ENCODE results near the gene HCST.
"Not testable (repeated sequence)": the region's sequence is repeated elsewhere in the genome, so short reads cannot be mapped to it uniquely, and the experiment has no call there.

The HCST gene

DNA sequence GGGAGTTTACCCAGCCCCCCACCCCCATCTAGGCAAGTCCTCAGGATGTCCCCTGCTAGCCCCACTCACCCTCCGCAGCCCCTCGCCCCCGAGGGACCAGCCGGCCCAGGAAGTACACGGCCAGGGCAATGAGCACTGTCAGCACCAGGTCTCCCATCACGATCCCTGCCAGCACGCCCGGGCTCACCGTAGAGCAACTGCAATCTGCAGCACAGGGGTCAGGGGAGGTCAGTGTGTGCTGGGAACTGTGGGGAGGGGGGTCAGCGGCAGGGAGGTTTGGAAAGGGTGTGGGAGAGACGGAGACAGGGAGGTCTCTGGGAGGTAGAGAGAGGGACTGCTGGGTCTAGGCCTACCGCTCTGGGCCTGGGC lies 5.0 kb downstream of the HCST start:
- no peak for DNase-seq

DNA sequence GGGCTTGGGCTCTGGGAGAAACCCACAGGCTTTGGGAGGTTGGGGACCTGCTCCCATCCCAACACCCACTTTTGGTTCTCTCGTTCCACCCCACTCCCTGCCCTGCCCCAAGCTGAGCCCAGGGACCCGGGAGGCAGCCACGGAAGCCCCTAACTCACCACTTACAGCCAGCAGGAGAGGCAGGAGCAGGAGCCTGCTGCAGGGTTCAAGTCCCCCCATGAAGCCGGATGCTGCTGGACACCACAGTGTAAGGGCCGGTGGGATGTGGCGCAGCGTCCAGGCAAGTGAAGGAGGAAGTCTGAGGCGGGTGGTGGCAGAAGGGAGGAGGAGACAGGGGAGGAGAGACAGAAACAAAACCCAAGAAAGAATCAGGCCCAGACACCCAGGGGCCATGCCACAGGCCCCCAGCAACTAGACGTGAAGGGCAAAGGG lies 5.7 kb downstream of the HCST start, which contains the start of gene TYROBP:
Gene TYROBP (minus strand): TSS at position 286 of the 432 bp plus-strand sequence. CDS start 67 bp downstream, at position 219.
- no peak for DNase-seq

DNA sequence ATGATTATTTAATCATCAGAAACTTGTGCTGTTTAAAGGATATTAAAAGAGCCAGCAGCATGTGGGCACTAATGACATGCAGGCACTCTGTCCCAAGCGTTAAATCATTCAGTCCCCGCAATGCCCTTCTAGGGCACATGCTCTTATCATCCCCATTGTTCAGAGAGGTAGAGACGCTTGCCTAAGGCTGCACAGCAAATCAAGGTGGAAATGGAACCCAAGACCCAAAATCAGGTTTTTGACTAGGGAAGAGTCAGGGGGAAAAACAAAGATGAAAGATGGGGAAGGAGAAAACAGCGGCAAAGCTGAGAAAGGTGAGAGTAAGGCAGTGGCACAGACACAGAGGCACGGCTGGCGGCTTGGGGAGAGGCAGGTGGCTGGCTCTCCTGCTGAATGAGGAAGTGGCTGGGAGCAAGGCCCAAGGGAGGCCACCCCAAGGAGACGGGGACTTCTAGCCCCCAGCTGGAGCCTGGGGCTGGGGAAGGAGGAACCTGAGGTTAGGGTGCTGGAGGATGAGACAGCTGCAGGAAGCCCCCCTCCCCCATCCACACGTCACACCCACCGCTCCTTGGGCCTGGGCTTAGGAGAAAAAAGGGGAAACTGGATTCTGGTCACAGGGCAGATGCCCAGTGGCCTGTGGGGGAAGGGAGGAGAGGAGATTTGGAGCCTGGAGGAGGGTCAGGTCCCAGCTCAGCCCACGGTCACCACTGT lies 6.8 kb downstream of the HCST start:
- DNase-seq: peak in 1 of 2 donors; percentile 49

GRCh38 chr19:35909684-35910035 lies 7.3 kb downstream of the HCST start:
- no peak for DNase-seq

DNA sequence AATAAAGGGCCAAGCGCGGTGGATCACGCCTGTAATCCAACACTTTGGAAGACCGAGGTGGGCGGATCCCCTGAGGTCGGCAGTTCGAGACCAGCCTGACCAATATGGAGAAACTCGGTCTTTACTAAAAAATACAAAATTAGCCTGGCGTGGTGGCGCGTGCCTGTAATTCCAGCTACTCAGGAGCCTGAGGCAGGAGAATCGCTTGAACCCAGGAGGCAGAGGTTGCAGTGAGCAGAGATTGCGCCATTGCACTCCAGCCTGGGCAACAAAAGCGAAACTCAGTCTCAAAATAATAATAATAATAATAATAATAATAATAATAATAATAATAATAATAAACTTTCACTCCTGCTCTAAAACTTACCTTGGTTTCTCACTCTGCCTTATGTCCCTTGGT lies 8.0 kb downstream of the HCST start:
- DNase-seq: not testable (repeated sequence)

DNA sequence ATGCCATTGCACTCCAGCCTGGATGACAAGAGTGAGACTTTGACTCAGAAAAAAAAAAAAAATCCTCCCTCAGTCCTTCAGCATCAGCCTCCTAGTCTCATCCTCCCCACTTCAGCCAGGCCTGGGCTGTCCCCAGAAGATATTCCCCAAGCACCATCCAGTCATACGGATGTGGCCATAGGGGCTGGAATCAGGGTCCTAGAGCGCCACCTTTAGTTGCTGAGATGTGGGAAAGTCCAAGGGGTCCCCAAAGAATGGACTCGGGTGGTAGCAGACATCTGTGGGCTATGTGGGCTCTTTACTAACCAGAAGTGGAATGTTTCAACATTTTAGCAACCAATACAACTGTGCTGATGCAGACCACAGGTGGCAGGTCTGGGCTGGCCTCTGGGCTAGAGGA lies 8.8 kb downstream of the HCST start:
- no peak for DNase-seq

DNA sequence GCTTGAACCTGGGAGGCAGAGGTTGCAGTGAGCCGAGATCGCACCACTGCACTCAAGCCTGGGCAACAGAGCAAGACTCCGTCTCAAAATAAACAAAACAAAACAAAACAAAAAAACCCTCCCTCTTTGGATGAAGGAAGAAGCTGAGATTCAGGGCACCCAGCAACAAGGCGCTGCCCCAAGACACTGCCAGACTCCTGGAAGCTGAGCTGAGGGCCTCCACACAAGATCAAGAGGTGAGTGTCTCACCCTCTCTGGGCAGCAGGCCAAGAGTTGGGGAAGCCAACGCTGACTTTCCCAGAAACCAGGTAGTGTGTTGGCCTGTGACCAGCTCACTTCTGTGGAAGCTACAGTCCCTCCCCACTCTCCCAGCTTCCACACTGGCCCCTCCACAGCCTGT lies 9.5 kb downstream of the HCST start:
- DNase-seq: no peak

GRCh38 chr19:35913589-35913988 lies 11.3 kb downstream of the HCST start:
- no peak for DNase-seq

DNA sequence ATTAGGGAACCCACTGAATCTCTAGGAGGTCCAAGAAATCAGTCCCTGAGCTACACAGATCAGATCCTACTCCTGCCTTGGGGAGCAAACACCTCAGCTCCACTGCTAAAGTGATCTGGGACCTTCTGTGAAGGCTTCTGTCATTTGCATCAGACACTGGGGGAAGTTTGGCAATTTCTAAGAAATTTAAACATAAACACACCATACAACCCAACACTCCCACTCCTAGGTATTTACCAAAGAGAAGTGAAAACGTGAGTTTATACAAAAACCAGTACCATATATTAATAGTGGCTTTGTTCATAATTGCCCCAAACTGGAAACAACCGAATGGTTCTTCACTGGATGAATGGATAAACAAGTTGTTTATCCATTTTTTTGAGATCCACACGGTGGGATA lies 13.1 kb downstream of the HCST start:
- no peak for DNase-seq

DNA sequence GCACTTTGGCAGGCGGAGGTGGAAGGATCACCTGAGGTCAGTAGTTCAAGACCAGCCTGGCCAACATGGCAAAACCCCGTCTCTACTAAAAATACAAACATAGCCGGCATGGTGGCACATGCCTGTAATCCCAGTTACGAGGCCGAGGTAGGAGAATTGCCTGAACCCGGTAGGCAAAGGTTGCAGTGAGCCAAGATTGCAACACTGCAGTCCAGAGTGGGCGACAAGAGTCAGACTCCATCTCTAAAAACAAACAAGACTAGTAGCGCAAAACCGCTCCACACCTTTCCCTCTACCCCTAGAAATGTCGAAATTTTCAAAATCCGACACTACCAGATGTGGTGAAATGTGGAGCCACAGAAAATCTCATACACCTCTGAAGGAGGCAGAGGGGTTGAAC lies 17.0 kb downstream of the HCST start:
- DNase-seq: no peak

DNA sequence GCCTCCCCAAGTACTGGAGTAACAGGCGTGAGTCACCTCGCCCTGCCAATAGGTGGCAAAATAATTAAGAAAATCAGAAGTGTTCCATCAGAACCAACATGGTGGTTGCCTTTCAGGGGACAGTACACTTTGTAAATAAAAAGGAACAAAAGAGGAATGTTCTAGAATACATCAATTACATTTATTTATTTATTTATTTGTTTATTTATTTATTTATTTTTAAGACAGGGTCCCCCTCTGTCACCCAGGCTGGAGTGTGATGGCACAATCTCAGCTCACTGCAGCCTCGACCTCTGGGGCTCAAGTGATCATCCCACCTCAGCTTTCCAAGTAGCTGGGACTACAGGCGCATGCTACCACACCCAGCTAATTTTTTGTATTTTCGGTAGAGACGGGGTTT lies 18.7 kb downstream of the HCST start:
- DNase-seq: no peak

DNA sequence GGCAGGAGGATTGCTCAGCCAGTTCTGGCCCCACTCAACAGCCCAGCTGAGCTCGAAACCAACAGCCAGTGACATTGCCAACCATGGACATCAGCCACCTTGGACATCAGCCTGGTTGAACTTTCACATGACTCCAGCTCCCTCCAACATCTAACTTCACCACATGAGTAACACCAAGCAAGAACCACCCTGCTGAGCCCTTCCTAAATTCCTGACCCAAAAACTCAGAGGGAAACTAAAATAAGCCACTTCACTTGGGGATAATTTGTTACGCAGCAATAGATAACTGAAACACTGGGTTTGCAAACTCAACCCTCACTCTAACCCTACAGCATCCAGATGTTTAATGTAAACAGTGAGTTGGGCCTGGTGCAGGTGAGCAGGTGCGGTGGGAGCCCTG lies 23.2 kb downstream of the HCST start:
- DNase-seq: no peak

- no peak for DNase-seq
Observed at GRCh38 chr19:35928507-35928906, 26.2 kb downstream of the HCST start.

GRCh38 chr19:35929876-35930275 lies 27.5 kb downstream of the HCST start:
- no peak for DNase-seq

DNA sequence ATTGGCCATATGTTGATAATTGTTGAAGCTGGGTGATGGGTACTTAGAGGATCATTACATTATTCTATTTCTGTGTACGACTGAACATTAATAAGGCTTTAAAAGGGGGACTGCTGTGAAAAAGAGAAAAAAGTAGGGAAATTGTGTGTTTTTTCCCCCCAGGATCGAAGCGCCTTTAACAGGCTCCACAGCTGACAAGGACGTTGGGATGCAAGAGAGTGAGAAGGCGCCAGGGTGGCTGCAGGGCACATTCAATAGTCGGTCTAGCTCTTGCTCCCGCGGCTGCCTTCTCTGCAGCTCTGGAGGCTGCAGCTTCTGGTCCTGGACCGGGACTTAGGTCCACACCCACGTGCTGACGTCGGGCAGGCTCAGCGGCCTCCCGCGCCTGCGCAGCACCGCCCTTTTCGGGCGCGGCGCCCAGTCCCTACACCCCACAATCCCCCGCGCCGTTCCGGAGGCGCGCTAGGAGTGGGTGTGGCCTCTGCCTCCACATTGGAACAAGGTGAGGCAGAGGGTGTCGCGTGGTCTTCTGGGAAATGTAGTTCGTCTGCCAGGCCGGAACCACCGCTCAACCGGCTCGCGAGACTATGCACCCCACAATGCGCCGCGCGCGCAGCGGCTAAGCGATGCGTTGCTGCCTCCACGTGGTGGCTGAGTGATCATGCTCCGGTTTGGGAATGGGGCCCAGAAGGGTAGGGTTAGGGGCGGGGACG lies 29.0 kb downstream of the HCST start:
- peak; percentile 98 to 99 for DNase-seq

DNA sequence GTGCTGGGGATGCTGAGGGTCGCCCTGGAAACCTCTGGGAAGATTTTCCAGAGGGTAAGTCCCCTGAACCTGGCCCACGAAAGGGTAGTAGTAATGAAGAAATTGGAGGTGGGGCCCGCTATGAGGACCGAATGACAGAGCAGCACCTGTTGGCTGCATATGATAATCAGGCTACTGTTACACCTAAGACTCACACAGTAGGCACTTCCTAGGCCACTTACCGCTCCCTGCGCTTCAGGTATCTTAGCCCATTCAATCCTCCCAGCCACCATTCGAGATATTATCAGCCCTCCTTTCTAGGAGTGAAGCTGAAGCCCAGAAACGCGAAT lies 29.5 kb downstream of the HCST start:
- no peak for DNase-seq

- no peak for DNase-seq
Observed at GRCh38 chr19:35932291-35932936, 30.1 kb downstream of the HCST start.

GRCh38 chr19:35935911-35936737 lies 33.8 kb downstream of the HCST start, which contains the start of gene LRFN3:
Gene LRFN3 (plus strand): TSS chr19:35936374. CDS start chr19:35939426, 3,052 bp downstream.
- peak; percentile 54 to 58 for DNase-seq

- no peak for DNase-seq
Observed at GRCh38 chr19:35936738-35937268, 34.5 kb downstream of the HCST start.

DNA sequence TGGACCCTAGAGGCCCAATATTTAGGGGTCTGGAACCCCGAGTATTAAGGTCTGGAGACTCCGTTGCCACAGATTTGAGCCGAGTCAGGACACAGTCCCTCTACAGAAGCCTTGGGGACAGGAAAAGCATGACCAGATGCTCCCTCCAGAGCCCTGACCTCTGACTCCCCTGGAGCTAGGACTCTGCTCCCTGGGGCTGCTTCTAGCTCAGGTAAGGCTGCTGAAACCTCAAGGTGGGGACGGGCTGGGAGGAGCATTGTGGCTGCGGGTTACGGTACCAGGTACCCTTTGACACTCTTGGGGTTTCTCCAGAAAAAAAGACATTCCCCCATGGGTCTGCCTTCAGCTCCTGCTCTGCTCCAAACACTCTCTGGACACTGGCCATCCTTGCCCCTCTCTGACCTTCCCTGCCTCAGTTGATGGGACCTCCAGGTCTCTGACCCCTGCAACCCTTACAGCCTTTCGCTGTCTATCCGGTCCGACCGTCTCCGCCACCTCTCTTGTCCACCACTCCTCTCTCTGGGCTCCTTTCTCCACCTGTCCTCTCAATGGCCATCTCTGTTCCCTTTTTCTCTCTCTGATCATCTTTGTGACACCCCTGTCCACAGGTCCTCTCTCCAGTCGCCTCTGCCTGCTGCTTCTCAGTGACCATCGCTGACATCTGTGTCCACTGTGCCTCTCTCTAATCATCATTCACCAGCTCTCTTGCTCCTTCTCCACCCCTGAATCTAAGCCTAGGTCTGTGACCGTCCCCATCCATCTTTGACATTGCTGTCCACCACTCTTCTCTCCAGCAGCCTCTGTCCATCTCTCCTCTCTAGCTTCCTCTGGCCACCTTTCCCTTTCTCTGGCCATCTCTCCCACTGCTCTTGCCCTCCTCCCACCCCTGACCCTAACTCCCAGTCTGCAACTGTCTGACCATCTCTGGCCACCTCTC lies 35.3 kb downstream of the HCST start:
- no peak for DNase-seq
